ENCODE data around the gene SPEM1. TPM values are rescaled to one million over a fixed set of nuclear protein-coding genes. Genes with fewer than 3 reads are reported as not detected.

The SPEM1 gene
- total RNA-seq, 1 donor from 2014 or later = not detected

GRCh38 chr17:7464081-7464480 is 44.0 kb downstream of the SPEM1 start:
- H3K4me3 ChIP-seq (ENCODE audit: low read depth, low read length) = no peak overlapping the region
- peaks cover 21% of the 10 kb centered on the region for H3K36me3 ChIP-seq (ENCODE audit: control insufficient read depth, insufficient read depth, low read length)
- TF ChIP-seq, protein P1, sequence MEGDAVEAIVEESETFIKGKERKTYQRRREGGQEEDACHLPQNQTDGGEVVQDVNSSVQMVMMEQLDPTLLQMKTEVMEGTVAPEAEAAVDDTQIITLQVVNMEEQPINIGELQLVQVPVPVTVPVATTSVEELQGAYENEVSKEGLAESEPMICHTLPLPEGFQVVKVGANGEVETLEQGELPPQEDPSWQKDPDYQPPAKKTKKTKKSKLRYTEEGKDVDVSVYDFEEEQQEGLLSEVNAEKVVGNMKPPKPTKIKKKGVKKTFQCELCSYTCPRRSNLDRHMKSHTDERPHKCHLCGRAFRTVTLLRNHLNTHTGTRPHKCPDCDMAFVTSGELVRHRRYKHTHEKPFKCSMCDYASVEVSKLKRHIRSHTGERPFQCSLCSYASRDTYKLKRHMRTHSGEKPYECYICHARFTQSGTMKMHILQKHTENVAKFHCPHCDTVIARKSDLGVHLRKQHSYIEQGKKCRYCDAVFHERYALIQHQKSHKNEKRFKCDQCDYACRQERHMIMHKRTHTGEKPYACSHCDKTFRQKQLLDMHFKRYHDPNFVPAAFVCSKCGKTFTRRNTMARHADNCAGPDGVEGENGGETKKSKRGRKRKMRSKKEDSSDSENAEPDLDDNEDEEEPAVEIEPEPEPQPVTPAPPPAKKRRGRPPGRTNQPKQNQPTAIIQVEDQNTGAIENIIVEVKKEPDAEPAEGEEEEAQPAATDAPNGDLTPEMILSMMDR (IDR thresholded peaks at IDR 0.05; ENCODE audit: insufficient read depth, low read length, severe bottlenecking) = no peak
- H3K27me3 ChIP-seq (ENCODE audit: control insufficient read depth, insufficient read depth, low read length) = no peaks in the 10 kb centered on the region
- DNase-seq (ENCODE audit: low read depth) (no peak), FAIRE-seq (no peak)

DNA sequence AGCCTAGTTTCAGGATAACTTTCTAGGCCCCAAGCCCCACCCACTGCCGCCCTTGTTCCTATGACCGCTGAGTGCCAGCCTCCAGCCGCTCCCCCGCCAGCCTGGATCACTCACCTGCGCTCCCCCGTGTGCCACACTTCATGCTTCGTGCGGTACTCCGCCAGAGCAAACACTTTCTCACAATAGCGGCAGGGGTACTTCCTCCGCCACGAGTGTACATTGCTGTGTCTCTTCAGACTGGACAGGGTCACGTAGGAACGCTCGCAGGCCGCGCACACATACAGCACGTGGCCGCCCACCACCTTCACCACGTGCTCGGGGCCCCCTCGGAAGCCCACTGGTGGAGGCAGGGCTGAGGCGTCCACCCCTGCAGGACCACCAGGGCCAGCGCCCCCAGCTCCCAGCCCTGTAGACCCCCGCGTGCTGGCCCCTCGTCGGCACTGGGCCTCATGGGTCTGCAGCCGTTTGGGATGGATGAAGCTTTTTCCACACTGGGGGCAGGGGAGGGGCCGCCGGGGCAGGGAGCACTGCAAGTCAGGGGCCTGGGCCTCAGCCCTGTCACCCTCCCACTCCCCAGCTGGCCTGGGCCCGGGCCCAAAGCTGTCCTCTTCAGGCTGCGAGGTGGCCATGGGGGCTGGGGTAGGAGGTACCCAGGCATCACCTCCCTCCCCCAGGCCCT is 45.6 kb downstream of the SPEM1 start:
- DNase-seq (ENCODE audit: low read depth) (no peak), FAIRE-seq (no peak)
- TF ChIP-seq, protein P1 (IDR thresholded peaks at IDR 0.05; ENCODE audit: insufficient read depth, low read length, severe bottlenecking) = no peak
- Histone ChIP-seq H3K27me3 (ENCODE audit: control insufficient read depth, insufficient read depth, low read length) (no peaks in the 10 kb centered on the region), H3K36me3 (ENCODE audit: control insufficient read depth, insufficient read depth, low read length) (peaks cover 20% of the 10 kb centered on the region), H3K4me3 (ENCODE audit: low read depth, low read length) (no peak overlapping the region)

DNA sequence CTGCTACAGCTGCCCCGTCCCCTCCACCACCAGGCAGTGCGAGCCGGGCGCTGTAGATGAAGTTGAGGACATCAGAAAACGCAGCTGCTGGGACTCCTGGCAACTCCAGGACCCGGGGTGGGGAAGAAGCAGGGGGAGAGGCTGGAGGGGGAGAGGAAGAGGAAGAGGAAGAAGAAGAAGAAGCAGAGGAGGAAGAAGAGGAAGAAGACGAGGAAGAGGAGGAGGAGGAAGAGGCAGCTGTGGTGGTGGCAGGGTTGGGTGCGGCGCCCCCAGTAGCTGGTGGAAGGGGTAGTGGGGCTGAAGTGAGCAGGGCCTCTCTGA is 46.2 kb downstream of the SPEM1 start:
- TF ChIP-seq, protein P1 (IDR thresholded peaks at IDR 0.05; ENCODE audit: insufficient read depth, low read length, severe bottlenecking) = no peak
- FAIRE-seq = no peak

GRCh38 chr17:7466639-7467341 is 46.7 kb downstream of the SPEM1 start:
- DNase-seq (ENCODE audit: low read depth) = no peak
- TF ChIP-seq, protein P1 (IDR thresholded peaks at IDR 0.05; ENCODE audit: insufficient read depth, low read length, severe bottlenecking) = no peak
- FAIRE-seq = no peak
- Histone ChIP-seq H3K27me3 (ENCODE audit: control insufficient read depth, insufficient read depth, low read length) (no peaks in the 10 kb centered on the region), H3K36me3 (ENCODE audit: control insufficient read depth, insufficient read depth, low read length) (peaks cover 21% of the 10 kb centered on the region), H3K4me3 (ENCODE audit: low read depth, low read length) (no peak overlapping the region)

More for the DNA sequence above, 46.2 kb downstream of the SPEM1 start:
- Histone ChIP-seq H3K36me3 (ENCODE audit: control insufficient read depth, insufficient read depth, low read length) (peaks cover 20% of the 10 kb centered on the region), H3K27me3 (ENCODE audit: control insufficient read depth, insufficient read depth, low read length) (no peaks in the 10 kb centered on the region), H3K4me3 (ENCODE audit: low read depth, low read length) (no peak overlapping the region)
- no peak for DNase-seq (ENCODE audit: low read depth)

- Histone ChIP-seq H3K36me3 (ENCODE audit: control insufficient read depth, insufficient read depth, low read length) (peaks cover 21% of the 10 kb centered on the region), H3K4me3 (ENCODE audit: low read depth, low read length) (no peak overlapping the region), H3K27me3 (ENCODE audit: control insufficient read depth, insufficient read depth, low read length) (no peaks in the 10 kb centered on the region)
- no peak for DNase-seq (ENCODE audit: low read depth)
- TF ChIP-seq, protein P1 (IDR thresholded peaks at IDR 0.05; ENCODE audit: insufficient read depth, low read length, severe bottlenecking) = no peak
- no peak for FAIRE-seq
Measured at GRCh38 chr17:7467498-7467897, 47.4 kb downstream of the SPEM1 start.

All from bronchial epithelial cell (primary cell).